HG03521 (cell line): Measurements from ENCODE around the gene ATP6V0A1.
A peak's percentile ranks its signal among the peaks of the same experiment; 100 is the strongest.

ENCODE experiments used
- ATAC-seq: cut with Tn5 transposase; IDR thresholded peaks from one replicate; pipeline ENCODE4 v1.9.1; 2021; ENCODE audit warnings: mild to moderate bottlenecking, moderate library complexity; ENCODE audit not compliant: unreplicated experiment

Gene ATP6V0A1

DNA sequence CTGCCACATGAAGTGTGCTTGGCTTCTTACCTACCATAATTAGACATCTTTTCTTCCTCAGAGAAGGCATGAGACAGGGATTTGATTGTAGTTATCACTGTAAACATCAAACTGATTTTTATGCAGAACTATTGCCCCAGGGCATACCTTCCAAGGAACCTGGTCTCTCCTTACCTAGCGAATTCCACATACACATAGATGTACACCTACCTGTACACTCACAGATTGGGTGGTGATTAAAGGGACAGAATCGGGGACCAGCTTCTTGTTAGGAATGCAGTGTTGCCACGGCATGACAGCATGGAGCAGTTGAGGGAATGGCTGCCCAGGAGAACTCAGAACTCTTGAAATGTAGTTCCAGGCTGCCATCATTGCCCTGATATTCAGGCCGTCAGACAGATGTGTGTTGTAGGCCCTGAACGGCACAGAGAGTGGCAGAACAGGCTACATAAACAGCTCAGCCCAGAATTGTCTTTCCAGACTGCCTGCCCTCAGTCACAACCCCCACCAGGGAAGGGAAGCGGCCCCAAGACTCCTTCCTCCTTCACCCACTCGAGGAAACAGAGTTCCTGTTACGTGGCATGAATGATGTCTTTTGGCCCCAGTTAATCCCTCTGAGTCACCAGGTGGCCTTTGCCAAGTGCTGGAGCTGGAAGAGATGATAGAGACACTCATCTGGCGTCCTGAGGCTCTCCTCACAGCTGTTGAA, 59.5 kb downstream of the ATP6V0A1 start:
- ATAC-seq, result no peak

DNA sequence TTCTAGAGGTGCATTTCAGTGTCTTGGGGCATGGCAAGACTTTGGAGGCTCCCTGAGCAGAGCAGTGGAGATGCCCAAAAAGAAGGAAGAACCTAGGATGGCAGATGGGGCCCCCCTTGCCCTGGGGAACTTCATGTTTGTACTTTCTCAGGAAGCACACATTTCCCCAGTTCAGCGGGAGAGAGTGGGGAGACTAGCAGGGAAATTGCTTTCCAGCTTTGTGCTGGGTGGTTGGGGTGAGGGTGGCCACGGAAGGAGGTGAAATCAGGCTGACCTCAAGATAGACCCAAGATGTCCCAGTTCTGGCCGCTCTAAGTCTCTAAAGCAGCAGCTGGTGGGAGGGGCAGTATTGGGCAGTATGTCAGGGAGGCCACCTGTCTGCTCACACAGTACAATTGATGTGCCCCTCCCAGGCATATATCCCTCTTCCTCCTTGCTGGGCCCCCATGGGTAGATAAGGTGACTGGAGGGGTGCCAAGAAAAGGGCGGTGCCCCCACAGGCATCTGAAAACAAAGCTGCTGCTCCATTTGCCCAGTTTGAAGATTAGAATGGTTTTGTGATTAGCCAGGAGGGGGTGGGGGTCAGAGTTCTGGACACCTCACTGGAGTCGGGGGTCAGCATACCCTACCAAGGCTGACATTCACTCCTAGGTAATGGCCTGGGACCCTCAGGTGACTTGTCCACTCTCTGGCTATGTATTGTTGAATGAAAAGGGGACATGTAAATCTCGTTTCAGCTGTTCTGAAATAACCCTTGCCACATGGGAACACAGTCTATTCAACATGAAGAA, 60.3 kb downstream of the ATP6V0A1 start:
- ATAC-seq, result no peak

DNA sequence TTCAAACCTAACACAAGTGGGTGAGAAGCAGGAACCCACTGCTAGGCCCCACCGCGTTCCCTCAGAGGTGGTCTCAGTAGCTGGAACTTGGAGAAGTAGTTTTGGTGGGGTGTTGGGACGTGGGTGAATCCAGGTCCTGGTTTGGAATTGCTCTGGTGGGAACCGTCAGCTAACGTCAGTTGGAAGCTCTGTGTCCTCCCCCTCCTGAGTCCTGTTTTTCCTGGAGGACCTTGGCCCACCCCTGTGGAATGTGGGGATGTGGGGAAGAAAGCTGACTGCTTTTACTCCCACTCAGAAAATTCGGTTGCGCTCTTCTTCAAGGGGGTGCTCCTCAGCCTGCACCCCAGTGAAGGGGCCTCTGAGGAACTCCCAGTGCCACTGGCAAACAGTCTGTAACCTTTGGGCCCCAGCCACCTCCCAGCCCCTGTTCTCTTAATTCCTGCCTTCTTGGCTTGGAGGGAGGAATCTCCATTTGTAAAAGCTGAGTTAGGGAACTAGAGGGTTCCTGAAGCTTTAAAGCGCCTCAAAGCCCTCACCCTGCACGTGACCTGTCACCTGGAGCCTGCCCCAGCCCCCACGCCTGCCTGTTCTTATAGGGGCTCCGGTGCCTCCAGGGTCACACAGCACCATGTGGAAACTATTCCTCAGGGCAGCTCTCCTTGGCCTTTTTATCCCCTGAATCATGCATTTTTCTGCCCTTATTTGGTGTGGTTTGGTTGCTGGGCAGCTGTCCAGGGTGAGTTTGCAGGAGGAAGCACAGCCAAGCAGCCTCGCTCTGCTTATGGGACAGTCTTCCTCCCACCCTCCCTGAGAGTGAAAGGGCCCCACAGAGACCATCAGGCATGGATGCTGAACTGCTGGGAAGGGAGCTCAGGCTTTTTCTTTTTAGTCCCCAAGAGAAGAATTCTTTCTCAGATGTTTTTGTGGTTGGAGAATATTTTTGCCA, 61.1 kb downstream of the ATP6V0A1 start:
- ATAC-seq, result no peak

DNA sequence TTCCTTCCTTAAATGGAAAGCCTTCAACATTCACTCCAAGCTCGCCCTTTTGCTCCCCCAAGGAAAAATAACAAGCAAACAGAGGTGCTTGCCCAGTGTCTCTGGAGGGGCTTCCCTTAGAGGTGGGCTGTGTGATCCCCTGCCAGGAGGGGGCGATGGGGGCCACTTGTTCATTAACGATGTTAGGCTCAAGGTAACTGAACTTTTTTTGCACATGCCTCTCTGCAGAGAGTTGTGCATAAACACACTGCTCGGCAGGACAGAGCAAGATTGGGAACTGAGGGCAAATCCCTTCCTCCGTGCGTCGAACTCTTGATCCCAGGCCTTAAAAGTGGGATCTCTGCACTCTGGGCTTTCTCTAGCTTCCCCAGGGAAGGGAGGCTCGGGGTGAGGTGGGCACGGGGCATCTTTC, 61.9 kb downstream of the ATP6V0A1 start:
- no peak for ATAC-seq

DNA sequence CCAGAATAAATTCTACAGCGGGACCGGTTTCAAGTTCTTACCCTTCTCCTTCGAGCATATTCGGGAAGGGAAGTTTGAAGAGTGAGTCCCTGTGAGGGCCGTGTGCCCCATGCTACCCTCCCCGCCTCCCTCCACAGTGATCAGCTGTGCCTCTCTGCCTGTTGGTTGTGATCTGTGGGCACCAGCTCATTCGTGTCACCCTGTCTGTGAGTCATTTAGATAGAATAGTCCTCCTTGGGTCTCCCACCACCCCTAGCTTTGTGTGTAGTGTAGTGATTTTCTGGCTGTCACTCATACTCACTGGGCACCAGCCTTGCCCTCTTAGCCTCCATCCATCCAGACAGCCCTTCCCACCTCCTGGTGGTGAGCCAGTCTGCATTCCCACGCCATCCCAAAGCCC, 62.4 kb downstream of the ATP6V0A1 start:
- ATAC-seq, result no peak

DNA sequence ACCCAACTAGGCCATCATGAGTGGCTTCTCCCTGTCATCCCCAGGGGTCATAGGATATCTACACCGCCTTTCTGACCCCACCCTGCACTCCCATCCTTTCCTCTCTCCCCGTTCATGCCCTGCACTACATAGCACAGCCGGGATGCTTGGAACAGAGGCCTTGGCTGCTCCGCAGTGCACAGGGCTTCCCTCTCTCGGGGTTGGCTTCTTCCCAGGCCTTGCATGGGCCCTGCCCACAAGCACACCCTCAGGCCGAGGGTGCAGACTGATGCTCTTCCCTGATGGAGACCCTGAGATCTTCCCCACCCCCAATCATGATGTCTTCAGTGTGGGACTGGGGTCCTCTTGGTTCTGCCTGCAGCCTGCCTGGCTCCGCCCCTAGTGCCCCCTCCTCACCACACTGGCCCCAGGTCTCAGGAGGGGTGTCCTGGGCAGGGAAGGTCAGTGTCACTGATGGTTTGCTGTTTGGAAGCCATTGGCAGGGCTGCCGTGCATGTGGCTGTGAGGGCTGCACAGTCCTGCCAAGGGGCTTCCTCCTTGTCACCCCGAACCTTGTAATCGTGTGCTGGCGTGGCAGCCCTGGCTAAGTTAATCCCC, 63.1 kb downstream of the ATP6V0A1 start:
- no peak for ATAC-seq

DNA sequence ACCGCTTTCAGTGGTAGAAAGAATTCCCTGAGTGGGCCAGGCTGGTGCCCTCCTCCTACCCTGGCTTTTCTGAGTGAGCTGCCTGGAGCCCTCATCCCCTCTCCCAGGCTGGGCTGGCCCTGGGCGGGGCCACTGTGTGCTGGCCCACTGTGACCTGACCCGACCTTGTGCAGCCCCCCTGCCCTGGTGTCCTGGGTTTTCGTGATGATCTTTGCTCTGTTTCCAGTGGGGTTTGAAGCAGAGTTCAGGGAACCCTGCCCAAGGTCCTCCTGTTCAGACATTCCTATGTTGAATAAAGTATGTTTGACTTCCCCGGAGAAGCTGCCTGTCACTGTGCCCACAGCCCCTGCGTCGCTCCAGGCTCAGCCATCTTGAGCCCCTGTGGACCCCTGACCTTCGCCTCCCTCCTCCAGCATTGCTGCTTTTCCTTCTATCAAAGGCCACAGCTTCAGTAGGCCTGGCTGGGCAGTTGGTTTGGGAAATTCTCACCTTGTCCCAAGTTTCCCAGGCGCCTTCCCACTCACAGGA, 63.6 kb downstream of the ATP6V0A1 start:
- ATAC-seq, result no peak

DNA sequence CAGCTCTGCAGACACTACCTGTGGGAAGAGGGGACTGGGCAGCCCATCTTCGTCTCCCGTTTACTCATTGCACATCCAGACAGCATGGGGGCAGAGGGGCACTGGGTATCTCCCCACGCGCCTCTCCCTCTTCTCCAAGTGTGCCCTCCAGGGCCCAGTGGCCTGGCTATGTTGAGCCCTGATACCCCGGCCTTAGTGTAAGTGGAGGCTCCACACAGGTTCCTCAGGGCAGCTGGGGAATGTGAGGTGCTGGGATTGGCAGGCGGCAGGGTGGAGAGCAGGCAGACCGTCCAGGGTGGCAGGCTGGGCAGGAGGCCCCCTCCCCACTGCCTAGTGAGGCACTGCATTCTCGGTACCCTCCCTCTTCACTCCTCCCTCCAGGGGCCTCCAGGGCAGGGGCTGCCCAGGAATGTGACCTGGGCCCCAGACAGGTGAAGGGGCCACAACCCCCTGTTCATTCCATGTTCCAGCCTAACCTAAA, 64.2 kb downstream of the ATP6V0A1 start:
- no peak for ATAC-seq

DNA sequence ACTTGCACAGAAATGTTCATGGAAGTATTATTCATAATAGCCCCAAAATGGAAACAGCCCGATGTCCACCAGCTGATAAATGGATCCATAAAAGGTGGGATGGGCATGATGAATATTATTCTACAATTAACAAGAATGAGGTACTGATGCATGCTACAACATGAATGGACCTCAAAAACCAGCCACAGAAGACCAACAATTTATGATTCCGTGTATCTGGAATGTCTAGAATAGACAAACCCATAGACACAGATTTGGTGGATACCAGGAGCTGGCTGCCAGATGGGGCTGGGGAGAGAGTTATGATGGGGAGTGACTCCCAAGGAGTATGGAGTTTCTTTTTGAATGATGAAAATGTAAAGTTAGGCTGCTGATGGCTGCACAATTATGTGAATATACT, 66.5 kb downstream of the ATP6V0A1 start:
- no peak for ATAC-seq

DNA sequence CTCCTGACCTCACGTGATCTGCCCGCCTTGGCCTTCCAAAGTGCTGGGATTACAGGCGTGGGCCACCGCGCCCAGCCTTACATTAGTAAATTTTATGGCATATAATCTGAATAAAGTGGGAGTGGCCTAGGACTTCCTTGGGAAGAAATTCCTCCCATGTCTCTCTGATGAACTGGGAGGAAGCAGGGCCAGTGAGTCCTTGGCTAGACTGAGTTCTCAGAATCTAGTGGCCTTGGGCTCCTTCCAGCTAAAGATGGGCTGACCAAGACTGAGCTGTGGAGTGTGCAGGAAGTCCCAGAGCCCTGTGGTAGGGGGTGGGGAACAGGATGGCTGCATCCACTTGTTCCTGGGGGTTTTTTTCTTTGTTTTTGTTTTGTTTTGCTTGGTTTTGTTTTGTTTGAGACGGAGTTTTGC, 67.4 kb downstream of the ATP6V0A1 start:
- no peak for ATAC-seq

DNA sequence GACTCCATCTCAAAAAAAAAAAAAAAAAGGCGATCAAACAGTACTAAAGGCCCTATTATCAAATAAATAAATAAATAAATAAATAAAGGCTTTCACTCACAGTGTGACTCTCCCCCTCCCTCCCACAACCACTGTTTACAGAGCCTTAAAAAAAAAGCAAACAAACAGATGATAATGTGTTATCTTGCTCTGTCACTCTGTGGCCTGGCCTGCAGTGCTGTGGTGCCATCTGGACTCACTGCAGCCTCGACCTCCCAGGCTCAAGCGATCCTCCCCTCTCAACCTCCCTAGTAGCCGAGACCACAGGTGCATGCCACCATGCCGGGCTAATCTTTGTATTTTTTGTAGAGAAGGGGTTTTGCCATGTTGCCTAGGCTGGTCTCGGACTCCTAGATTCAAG, 69.3 kb downstream of the ATP6V0A1 start:
- ATAC-seq, result no peak

DNA sequence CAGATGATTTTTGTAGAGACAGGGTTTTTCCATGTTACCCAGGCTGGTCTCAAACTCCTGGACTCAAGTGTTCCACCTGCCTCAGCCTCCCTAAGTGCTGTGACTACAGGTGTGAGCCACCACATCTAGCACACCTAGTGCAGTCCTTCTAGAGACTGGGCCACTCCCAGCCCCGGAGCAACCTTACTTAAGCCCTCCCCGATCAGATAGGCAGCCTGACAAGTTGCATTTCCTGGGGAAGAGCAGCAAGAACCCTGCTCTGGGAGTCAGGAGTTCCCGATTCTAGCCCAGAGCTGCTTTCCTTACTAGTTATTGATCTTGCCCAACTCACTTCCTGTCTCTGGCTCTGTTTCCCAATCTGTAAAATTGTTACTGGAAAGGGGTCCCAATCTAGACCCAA, 70.4 kb downstream of the ATP6V0A1 start:
- ATAC-seq, result no peak

DNA sequence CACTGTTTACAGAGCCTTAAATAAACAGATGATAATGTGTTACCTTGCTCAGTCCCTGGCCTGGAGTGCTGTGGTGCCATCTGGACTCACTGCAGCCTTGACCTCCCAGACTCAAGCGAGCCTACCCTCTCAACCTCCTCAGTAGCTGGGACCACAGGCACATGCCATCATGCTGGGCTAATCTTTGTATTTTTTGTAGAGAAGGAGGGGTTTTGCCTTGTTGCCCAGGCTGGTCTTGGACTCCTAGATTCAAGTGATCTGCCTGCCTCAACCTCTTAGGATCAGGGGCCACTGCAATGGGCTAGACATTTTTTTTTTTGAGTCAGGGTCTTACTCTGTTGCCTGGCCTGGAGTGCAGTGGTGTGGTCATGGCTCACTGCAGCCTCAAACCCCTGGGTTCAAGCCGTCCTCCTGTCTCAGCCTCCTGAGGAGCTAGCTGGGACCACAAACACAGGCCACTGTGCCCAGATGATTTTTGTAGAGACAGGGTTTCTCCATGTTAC, 72.3 kb downstream of the ATP6V0A1 start:
- no peak for ATAC-seq

DNA sequence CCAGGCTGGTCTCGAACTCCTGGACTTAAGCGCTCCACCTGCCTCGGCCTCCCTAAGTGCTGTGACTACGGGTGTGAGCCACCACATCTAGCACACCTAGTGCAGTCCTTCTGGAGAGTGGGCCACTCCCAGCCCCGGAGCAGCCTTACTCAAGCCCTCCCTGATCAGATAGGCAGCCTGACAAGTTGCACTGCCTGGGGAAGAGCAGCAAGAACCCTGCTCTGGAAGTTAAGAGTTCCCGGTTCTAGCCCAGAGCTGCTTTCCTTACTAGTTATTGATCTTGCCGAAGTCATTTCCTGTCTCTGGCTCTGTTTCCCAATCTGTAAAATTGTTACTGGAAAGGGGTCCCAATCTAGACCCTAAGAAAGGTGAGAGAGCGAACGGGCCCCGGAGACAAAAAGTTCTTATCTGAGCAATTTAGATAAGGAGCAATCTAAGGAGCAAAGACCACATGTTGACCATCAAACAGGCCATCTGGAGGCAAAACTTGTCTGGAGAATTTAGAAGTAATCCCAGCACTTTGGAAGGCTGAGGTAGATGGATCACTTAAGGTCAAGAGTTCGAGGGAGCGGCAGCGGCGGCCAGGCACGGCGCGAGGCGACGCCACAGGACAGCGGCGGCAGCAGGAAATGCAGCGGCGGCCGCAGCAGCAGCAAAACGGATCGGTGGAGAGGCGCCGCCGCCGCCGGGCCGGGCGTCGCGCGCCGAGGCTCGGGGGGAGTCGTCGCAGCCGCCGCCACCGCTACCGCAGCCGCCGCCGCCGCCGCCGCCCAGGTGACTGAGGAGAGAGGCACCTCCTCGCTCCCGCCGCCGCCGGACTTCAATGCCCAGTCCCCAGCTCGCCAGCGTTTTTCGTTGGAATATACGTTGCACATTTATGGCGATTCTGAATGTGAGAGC, 73.0 kb downstream of the ATP6V0A1 start:
- no peak for ATAC-seq

DNA sequence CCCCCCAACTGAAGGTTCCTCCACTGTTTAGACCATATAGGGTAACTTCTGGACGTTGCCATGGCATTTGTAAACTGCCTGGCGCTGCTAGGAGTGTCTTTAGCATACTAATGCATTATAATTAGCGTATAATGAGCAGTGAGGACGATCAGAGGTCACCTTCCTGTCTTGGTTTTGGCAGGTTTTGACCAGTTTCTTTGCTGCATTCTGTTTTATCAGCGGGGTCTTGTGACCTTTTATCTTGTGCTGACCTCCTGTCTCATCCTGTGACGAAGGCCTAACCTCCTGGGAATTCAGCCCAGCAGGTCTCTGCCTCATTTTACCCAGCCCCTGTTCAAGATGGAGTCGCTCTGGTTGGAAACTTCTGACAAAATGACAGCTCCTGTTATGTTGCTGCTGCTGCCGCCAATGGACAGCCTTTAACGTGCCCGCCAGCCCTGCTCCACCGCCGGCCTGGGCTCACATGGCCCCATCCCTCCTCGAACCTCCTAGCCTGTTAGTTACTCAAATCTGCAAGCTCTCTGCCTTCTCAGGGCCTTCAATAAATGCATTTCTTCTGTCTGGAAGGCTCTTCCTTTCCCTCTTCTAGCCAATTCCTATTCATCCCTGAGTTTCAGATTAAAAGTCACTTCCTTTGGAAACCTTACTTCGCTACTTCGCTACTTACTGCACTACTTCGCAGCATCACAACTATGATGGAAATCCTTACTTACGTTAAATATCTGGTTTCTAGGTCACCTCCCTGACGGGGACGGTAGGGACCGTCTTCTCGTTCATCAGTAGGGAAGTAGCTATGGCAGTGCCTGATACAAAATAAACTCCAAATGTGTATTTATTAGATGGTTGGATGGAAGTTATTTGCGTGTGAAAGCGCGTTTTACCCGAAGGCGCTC, 76.7 kb downstream of the ATP6V0A1 start:
- no peak for ATAC-seq

DNA sequence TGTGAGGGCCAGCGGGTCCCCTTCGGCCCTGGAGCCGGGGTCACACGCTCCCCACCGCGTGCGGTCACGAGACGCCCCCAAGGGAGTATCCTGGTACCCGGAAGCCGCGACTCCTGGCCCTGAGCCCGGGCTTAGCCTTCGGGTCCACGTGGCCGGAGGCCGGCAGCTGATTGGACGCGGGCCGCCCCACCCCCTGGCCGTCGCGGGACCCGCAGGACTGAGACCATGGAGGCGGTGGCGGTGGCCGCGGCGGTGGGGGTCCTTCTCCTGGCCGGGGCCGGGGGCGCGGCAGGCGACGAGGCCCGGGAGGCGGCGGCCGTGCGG, 77.3 kb downstream of the ATP6V0A1 start, which contains the start of gene NAGLU:
Gene NAGLU (plus strand): TSS at position 194 of the 324 bp plus-strand sequence. CDS start 32 bp downstream, at position 226.
- ATAC-seq, result peak; percentile 79

DNA sequence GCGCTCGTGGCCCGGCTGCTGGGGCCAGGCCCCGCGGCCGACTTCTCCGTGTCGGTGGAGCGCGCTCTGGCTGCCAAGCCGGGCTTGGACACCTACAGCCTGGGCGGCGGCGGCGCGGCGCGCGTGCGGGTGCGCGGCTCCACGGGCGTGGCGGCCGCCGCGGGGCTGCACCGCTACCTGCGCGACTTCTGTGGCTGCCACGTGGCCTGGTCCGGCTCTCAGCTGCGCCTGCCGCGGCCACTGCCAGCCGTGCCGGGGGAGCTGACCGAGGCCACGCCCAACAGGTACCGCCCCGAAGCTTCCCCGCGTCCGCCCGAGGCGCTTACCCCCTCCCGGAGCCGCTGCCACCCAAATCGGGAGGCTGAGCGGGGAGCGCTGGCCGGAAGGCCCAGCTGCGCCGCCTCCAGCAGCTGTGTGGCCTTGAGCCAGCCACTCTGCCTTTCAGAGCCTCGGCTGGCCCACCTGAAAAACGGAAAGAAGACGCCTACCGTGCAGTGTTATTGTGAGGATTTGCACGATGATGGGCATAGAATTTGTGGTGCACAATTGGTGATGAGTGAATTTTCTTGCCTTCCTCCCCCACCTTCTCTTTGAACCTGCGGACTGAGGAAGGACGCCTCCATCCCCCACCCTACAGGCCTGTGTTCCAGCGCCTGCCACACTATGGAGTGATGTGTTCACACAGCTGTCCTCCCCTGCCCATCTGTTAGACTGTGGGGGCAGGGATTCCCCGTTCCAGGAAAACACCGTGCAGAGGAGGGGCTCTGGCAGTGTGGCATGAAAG, 77.9 kb downstream of the ATP6V0A1 start:
- ATAC-seq, result peak; percentile 51
